Neural cell (in vitro differentiated cells): ENCODE measurements around the gene TRAPPC3. TPM values are rescaled to one million over a fixed set of nuclear protein-coding genes. Genes with fewer than 3 reads are reported as not detected.

Experiments used
- H2AFZ ChIP-seq: fragments of 200-600, 300-800 bp; sonication (generic), shearing (Covaris generic); 2 replicates; pipeline ENCODE4 v1.6.0; 2014; ENCODE audit warnings: low read depth, mild to moderate bottlenecking, antibody characterized with exemption, low read length, moderate library complexity
- H3F3A ChIP-seq: fragments of 200-600 bp; shearing (Covaris generic); 2 replicates; pipeline ENCODE4 v1.6.1; 2016; ENCODE audit warnings: mild to moderate bottlenecking, moderate library complexity, mixed read lengths, antibody characterized with exemption, low read length; ENCODE audit not compliant: insufficient read depth, poor library complexity, severe bottlenecking
- H3K27ac ChIP-seq: fragments of 200-600, 300-800 bp; sonication (generic), shearing (Covaris generic); 2 replicates; pipeline ENCODE4 v1.5.1; 2014; ENCODE audit warnings: mild to moderate bottlenecking, low read length, moderate library complexity
- H3K27me3 ChIP-seq: fragments of 300-800, 200-600 bp; sonication (generic), shearing (Covaris generic); 2 replicates; pipeline ENCODE4 v1.6.0; 2014; ENCODE audit warnings: mild to moderate bottlenecking, low read depth, low read length, moderate library complexity; ENCODE audit not compliant: insufficient read depth
- H3K36me3 ChIP-seq: fragments of 300-800, 200-600 bp; sonication (generic), shearing (Covaris generic); 2 replicates; pipeline ENCODE4 v1.5.1; 2014; ENCODE audit warnings: mild to moderate bottlenecking, antibody characterized with exemption, low read length, moderate library complexity; ENCODE audit not compliant: insufficient read depth
- H3K4me2 ChIP-seq: fragments of 300-800, 200-600 bp; sonication (generic), shearing (Covaris generic); 2 replicates; pipeline ENCODE4 v1.6.0; 2014; ENCODE audit warnings: mild to moderate bottlenecking, low read length
- H3K4me3 ChIP-seq: fragments of 300-800, 200-600 bp; sonication (generic), shearing (Covaris generic); 2 replicates; pipeline ENCODE4 v1.5.1; 2014; ENCODE audit warnings: mild to moderate bottlenecking, low read length, moderate library complexity
- H3K79me2 ChIP-seq: fragments of 200-600 bp; shearing (Covaris generic); replicated peaks from 2 replicates; pipeline ENCODE4 v1.6.0; 2014; ENCODE audit warnings: mild to moderate bottlenecking, low read length, moderate library complexity; ENCODE audit not compliant: insufficient read depth
- H3K9ac ChIP-seq: fragments of 300-800, 200-600 bp; sonication (generic), shearing (Covaris generic); 2 replicates; pipeline ENCODE4 v1.6.1; 2016; ENCODE audit warnings: mild to moderate bottlenecking, low read length, mixed read lengths
- H3K9me2 ChIP-seq: fragments of 200-600 bp; shearing (Covaris generic); 2 replicates; pipeline ENCODE4 v1.6.1; 2016; ENCODE audit warnings: mild to moderate bottlenecking, low read length, mixed read lengths; ENCODE audit not compliant: insufficient read depth
- H3K9me3 ChIP-seq: fragments of 200-600, 300-800 bp; sonication (generic), shearing (Covaris generic); 2 replicates; pipeline ENCODE4 v1.6.1; 2016; ENCODE audit warnings: mild to moderate bottlenecking, mixed run types, low read length, moderate library complexity, mixed read lengths
- H4K20me1 ChIP-seq: fragments of 200-600 bp; shearing (Covaris generic); 2 replicates; pipeline ENCODE4 v1.6.1; 2016; ENCODE audit warnings: mild to moderate bottlenecking, mixed run types; ENCODE audit not compliant: insufficient read depth
- CTCF ChIP-seq: fragments of 450-650 bp; IDR thresholded peaks from 2 replicates; pipeline ENCODE4 v1.5.1; 2014; ENCODE audit warnings: antibody characterized with exemption, mild to moderate bottlenecking, moderate library complexity; ENCODE audit not compliant: poor library complexity, severe bottlenecking
- EP300 ChIP-seq: fragments of 450-650 bp; conservative IDR thresholded peaks from 2 replicates; pipeline ENCODE4 v1.6.1; 2014; ENCODE audit warnings: antibody characterized with exemption, mild to moderate bottlenecking, moderate library complexity; ENCODE audit not compliant: poor library complexity, severe bottlenecking
- EZH2 ChIP-seq: fragments of 200-600, 300-800 bp; shearing (Covaris generic), sonication (generic); IDR thresholded peaks from 2 replicates; pipeline ENCODE4 v1.6.1; 2014; ENCODE audit warnings: antibody characterized with exemption, low read length, borderline replicate concordance, mild to moderate bottlenecking; ENCODE audit not compliant: insufficient read depth, poor library complexity, severe bottlenecking
- MXI1 ChIP-seq: fragments of 450-650 bp; conservative IDR thresholded peaks from 2 replicates; pipeline ENCODE4 v1.6.1; 2014; ENCODE audit warnings: antibody characterized with exemption, mild to moderate bottlenecking; ENCODE audit not compliant: poor library complexity, severe bottlenecking
- POLR2AphosphoS5 ChIP-seq: IDR thresholded peaks from 2 replicates; pipeline ENCODE4 v1.6.1; 2012
- RAD21 ChIP-seq: fragments of 450-650 bp; conservative IDR thresholded peaks from 2 replicates; pipeline ENCODE4 v1.6.1; 2014; ENCODE audit warnings: antibody characterized with exemption, mild to moderate bottlenecking, moderate library complexity
- REST ChIP-seq: IDR thresholded peaks from 2 replicates; pipeline ENCODE4 v1.6.1; 2012; ENCODE audit warnings: borderline replicate concordance
- SMC3 ChIP-seq: fragments of 450-650 bp; conservative IDR thresholded peaks from 2 replicates; pipeline ENCODE4 v1.6.1; 2014; ENCODE audit warnings: antibody characterized with exemption, mild to moderate bottlenecking, moderate library complexity; ENCODE audit not compliant: poor library complexity
- TAF1 ChIP-seq: IDR thresholded peaks from 2 replicates; pipeline ENCODE4 v1.6.1; 2012; ENCODE audit warnings: low read depth
- polyA plus RNA-seq: library from polyadenylated mRNA; depleted of rRNA; stranded (reverse); fragments of >200 nt; gene quantifications from 2 replicates; pipeline ENCODE4 v1.2.3, GENCODE V29; 2014

The TRAPPC3 gene
- polyA plus RNA-seq, 1 donor from 2014 or later, result 278 TPM

GRCh38 chr1:36112823-36113222, 36.5 kb downstream of the TRAPPC3 start:
- Histone ChIP-seq H3K9ac (no peak overlapping the region), H3K4me3 (no peak overlapping the region), H2AFZ (no peak overlapping the region), H3K4me2 (no peak overlapping the region), H3K79me2 (no peaks in the 10 kb centered on the region), H3K27ac (no peak overlapping the region), H3K36me3 (no peaks in the 10 kb centered on the region), H4K20me1 (no peaks in the 10 kb centered on the region), H3K27me3 (no peaks in the 10 kb centered on the region), H3K9me3 (no peaks in the 10 kb centered on the region), H3K9me2 (no peaks in the 10 kb centered on the region), H3F3A (no peaks in the 10 kb centered on the region)
- TF ChIP-seq EZH2, result no peak
- TF ChIP-seq REST, result no peak
- no peak for TF ChIP-seq TAF1
- no peak for TF ChIP-seq RAD21
- no peak for TF ChIP-seq MXI1
- TF ChIP-seq EP300, result no peak
- TF ChIP-seq POLR2AphosphoS5, result no peak
- no peak for TF ChIP-seq SMC3
- no peak for TF ChIP-seq CTCF

GRCh38 chr1:36111151-36111550, 38.1 kb downstream of the TRAPPC3 start:
- no peaks in the 10 kb centered on the region for H3K9me3 ChIP-seq
- no peak overlapping the region for H3K4me3 ChIP-seq
- no peaks in the 10 kb centered on the region for H3K79me2 ChIP-seq
- no peak overlapping the region for H3K4me2 ChIP-seq
- no peak overlapping the region for H3K9ac ChIP-seq
- H3F3A ChIP-seq, result no peaks in the 10 kb centered on the region
- no peak overlapping the region for H2AFZ ChIP-seq
- no peak overlapping the region for H3K27ac ChIP-seq
- H4K20me1 ChIP-seq, result no peaks in the 10 kb centered on the region
- H3K9me2 ChIP-seq, result no peaks in the 10 kb centered on the region
- no peaks in the 10 kb centered on the region for H3K36me3 ChIP-seq
- TF ChIP-seq REST, result no peak
- no peak for TF ChIP-seq CTCF
- no peak for TF ChIP-seq MXI1
- TF ChIP-seq POLR2AphosphoS5, result no peak
- no peak for TF ChIP-seq SMC3
- TF ChIP-seq EP300, result no peak
- TF ChIP-seq EZH2, result no peak
- TF ChIP-seq RAD21, result no peak
- TF ChIP-seq TAF1, result no peak
- H3K27me3 ChIP-seq, result no peaks in the 10 kb centered on the region
